Raji (cell line): ENCODE measurements around the gene MED19.
A peak's percentile ranks its signal among the peaks of the same experiment; 100 is the strongest.

Experiments
- POLR2A ChIP-seq: IDR thresholded peaks from 2 replicates; pipeline ENCODE4 v1.6.1; 2011; ENCODE audit warnings: low read depth, low read length, control low read depth; ENCODE audit not compliant: insufficient read depth

The MED19 gene, protein sequence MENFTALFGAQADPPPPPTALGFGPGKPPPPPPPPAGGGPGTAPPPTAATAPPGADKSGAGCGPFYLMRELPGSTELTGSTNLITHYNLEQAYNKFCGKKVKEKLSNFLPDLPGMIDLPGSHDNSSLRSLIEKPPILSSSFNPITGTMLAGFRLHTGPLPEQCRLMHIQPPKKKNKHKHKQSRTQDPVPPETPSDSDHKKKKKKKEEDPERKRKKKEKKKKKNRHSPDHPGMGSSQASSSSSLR

DNA sequence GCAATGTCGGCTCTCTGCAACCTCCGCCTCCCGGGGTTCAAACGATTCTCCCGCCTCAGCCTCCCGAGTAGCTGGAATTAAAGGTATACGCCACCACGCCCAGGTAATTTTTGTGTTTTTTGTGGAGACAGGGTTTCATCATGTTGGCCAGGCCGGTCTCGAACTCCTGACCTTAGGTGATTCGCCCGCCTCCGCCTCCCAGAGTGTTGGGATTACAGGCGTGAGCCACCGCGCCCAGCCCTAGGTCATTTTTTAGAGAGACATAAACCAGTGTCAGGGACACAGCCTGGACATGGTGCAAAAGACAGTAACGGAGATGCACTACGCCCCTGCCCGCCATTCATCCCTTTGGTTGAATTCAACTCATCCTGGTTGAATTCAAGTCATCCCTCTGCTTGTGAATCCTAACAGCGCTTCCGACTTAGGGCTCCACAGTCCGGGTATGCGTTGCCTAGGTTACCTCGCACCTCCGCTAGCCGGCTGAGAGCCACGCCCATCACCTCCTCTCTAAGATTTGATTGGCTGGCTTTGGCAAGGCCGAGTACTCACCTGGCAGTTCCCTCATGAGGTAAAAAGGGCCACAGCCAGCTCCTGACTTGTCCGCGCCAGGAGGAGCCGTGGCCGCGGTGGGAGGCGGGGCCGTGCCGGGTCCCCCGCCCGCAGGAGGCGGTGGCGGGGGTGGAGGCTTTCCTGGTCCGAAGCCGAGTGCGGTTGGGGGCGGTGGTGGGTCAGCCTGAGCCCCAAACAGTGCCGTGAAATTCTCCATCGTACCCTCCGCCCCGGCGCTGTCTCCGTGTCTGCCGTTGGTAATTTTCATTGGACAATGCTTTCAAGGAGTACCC, at the start of gene MED19:
Gene MED19, minus strand, starts transcription at position 802 of the 842 bp plus-strand sequence. Its CDS starts 36 bp downstream, at position 766.
- peak; percentile 43; the same call in 1 of the 2 replicates for TF ChIP-seq POLR2A

DNA sequence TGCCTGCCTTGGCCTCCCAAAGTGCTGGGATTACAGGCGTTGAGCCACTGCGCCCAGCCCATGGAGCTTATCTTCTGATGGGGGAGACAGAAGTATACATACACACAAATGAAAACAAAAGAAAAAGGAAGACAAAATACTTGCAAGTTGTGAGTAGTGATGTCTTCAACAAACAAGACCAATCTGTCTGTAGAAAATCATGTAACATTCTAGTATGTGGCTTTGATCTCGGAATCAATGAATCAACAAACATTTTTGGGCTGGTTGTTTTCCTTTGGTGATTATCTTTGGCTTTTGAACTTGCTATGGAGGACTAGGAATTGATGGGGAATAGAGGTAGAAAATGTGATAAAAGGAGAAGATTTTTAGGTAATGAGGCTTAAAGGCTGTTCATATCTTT, 46.2 kb upstream of the MED19 start:
- TF ChIP-seq POLR2A = no peak

DNA sequence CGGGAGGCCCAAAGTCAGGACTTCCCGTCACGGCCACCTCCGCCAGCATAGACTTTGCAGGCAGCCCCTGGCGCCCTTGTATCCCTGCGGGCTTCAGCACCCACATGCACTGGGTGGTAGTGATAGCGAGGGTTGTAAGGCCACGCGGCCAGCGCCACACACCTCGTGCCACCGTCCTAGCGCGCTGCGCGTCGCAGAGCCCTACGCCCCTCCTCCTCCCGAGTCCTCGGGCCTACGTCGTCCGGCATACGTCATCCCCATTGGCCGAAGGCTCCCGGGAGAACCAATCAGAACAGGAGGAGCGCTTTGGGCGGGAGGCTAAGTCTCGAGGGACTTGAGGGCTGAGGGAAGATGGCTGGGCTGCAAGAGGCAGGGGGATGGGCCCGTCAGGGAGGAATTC, 40.9 kb upstream of the MED19 start:
- TF ChIP-seq POLR2A = no peak

DNA sequence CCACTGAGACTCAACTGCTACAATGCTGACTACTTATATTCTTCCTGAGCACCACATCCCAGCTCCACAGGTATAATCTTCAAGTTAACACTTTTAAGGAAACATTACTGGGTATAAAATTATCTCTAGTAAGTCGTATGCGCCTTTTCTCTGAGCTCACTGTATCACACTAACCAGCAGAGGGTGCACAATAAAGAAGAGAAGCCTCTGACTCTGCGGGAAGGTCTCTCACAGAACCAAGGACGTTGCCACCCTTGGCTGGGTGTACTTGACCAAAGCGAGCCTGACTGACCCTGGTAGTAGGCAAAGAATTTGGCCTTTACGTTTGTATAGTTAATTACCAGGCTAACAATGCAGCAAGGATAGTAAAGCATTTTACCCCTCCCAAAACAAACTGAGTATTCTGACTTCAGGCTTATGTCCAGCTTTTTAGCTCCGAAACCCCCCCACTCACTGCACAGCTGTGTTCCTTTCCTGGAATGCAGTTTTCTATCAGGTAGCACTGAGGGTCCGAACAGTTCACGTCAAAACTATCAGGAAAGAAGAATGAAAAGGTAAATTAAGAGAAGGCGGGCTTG, 39.8 kb upstream of the MED19 start, which contains the start of gene BTBD18:
Gene BTBD18, minus strand, starts transcription at position 144 of the 578 bp plus-strand sequence. CDS start 631 bp downstream, outside the sequence.
- TF ChIP-seq POLR2A = no peak

DNA sequence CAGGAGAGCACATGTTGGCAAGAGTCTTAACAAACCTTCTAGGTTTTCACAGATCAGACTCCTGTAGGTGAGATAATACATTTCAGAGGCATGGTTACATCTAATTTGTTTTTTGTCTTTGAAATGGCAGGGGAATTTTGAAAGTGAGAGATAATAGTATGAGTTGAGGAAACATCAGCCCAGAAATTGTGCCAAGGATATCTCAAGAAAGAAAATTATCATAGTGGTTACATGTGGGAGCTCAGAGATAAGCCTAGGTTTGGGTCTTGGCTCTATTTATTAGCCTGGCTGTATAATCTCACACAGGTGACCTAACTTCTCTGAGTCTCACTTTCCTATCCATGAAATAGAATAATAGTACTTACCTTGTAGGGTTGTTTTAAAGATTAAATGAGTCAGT, 39.2 kb upstream of the MED19 start:
- TF ChIP-seq POLR2A = no peak

DNA sequence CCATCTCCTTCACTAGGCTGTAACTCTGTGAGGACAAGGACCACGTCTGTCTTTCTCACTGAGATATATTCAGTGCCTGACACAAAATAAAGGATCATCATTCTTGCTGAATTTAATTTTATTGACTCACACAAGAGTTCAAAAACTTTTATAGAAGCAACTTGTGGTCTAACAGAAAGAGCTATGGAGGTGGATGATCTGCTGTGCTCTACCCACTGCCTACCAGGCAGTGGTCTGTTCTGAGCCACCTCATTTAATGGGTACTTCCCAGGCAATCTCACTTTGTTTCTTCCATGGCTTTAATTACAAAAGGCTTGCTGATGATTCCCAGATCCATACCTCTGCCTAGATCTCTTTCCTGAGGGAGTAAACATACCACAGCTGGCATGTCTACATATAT, 34.9 kb upstream of the MED19 start:
- TF ChIP-seq POLR2A = no peak

DNA sequence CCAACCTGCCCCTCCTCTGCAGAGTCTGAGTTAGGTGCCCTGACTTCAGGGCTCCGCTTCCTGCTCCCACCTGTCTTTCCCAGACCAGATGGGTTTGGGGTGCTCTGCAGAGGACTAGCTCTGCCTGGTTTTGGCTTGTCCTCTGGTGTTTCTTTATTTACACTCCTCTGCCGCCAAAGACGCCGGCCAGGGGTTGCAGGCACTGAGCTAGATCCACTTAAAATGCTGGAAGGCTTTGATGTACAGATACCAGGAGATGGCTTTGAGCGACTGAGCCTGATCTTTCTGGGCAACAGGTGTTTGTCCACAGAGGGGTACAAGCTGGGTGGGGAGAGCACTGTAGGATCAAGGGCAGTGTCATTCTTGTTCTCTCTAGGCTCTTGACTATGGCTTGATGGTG, 33.2 kb upstream of the MED19 start:
- TF ChIP-seq POLR2A = no peak

DNA sequence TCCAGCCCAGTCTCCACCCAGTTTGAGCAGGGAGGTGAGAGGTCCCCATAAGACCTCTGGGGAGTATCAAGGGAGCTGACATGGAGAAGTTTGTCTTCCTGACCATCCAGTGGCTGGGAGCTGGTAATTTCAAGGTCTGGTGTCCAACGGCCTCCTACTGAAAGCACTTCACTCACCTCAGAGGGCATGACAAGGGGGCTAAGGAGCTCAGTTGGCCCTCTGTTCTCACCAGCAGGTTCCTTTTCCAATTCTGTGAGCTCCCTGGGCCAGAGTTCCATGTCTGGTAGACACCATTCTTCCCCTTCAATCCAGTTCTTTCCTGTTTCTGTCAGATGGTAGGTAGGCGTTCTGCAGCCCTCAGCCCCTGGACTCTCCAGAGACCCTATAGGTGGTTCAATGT, 32.3 kb upstream of the MED19 start:
- no peak for TF ChIP-seq POLR2A

DNA sequence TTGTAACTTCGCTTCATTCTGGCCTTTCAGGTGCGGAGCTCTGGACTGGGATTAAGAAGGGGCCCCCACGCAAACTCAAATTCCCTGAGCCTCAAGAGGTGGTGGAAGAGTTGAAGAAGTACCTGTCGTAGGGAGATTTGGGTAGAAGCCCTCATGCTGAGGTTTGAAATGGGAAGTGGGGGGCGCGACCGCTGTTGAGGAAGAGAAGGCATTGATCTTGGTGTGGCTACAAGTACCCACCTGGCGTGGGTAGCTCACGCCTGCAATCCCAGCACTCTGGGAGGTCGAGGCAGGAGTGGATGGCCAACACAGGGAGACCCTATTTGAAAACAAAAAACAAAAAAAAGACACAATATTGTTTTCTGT, 30.1 kb upstream of the MED19 start:
- TF ChIP-seq POLR2A = no peak

DNA sequence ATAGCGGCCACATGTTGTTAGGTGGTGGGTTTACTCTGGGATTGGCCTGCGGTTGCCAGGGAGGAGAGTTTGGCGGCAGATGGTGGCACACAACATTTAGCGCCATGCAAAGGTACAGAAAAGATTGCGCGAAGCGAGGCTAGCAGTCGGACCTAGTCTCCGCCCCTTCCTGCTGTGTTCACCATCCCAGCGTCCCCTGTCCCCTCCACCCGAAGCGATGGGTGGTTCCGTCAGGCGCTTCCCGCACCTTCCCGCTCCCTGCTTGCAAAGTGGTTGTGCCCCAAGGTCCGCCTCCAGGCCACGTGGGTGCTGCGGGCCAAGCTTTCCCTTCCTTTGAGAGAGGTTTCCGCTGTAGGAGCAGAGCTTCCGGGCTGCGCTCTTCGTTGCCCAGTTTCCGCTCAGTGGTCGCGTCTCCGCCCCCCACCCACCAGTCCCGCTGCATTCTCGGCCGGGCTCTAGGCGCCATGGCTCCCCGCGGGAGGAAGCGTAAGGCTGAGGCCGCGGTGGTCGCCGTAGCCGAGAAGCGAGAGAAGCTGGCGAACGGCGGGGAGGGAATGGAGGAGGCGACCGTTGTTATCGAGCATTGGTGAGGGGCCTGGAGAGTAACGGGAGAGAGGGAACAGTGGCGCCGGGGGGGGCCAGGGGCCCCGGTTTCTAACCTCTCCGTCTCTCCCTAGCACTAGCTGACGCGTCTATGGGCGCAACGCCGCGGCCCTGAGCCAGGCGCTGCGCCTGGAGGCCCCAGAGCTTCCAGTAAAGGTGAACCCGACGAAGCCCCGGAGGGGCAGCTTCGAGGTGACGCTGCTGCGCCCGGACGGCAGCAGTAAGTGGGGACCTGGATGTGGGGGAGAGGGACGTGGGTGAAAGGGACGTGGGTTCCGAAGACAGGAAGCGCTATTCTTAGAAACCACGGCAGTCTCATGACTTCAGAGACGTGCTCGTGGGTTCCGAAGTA, 29.4 kb upstream of the MED19 start, which contains the start of gene SELENOH:
Gene SELENOH, plus strand, starts transcription at position 360 of the 955 bp plus-strand sequence. Its CDS starts 105 bp downstream, at position 465.
- TF ChIP-seq POLR2A = peak; percentile 72

DNA sequence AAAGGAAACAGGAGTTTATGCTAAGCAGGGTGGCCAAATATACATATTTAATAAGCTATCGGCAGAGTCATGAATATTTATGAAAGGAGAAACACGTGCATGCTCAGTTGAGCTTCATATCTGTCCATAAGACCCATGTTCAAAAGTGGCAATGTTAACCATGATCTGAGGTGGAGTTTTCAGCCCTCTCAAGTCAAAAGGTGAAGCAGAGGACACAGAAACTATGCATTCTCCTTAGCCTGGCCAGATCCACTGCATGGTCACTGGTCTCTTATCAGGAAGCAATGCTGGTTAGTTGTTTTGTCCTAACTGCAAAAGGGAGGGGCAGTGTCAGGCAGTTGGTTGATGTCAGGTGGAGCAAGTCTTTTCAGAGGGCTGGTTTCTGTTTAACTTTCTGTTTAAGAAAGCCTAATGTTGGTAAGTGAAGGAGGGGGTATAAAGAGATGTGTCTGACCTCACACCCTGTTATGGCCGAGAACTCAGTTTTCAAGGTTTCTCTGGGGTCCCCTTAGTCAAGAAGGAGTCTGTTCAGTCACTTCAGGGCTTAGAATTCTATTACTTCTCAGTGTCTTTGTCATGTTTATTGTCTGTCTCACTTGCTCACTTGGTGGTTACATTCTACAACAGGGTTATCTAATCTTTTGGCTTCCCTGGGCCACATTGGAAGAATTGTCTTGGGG, 23.7 kb upstream of the MED19 start:
- no peak for TF ChIP-seq POLR2A

DNA sequence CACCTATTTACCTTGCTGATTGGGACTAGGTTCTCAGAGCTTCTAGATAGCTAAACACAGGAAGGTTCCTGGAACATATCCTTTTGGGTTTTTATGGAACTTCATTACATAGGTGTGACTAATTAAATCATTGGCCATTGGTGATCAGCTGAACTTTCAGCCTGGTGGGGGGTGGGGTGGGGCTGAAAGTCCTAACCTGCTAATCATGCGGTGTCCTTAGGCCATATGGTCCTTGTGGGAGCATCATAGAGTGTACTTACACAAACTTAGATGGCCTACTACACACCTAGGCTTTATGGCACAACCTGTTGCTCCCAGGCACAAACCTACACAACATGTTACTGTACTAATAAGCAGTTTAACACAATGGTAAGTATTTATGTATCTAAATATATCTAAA, 20.6 kb upstream of the MED19 start:
- no peak for TF ChIP-seq POLR2A

DNA sequence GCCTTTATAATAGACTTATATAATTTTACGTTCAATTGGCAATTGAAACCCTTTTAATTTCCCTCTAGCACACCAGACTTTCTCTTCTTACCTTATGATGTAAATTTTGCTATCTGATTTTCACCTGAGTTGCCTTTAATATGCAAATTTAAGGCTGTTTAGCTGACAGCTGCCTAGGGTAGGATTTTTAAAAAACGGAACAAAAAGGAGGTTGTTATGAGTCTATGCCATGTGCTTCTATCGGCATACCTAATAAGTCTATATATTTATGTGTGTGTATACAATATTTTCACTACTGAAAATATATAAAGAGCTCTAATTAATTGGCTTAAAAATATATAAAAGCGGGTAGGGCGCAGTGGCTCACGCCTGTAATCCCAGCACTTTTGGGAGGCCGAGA, 17.5 kb upstream of the MED19 start:
- TF ChIP-seq POLR2A = no peak

DNA sequence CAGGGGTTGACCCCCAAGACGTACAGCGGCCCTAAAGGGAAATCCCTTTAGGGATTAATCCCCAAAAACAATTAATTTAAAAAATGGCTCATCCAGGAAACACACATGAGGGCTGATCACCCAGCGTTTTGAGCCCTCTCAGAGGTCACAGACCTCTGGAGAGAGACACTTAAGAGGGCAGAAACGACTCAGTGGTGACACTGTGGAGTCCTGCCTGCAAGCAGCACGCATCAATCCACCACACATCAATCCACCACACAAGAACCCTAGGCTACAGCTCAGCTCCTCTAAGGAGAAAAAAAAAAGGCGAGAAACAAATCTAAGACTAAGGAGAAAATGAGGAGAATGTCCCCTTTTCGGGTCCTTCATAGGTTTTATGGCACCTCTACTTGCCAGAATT, 16.8 kb upstream of the MED19 start:
- TF ChIP-seq POLR2A = no peak
